Measurements from ENCODE around the gene FCN3. TPM values are rescaled to one million over a fixed set of nuclear protein-coding genes. Genes with fewer than 3 reads are reported as not detected.

FCN3 gene
- polyA plus RNA-seq, 2 of the 4 experiments (the other 2 are of a cell fraction) = not detected

- CTCF ChIA-PET = interaction anchor here (0.6 to 9.6 kb wide), 5 partner anchors 25 to 348 kb away, joined by 3 to 158 read pairs (median 4); no protein-coding TSS in a partner anchor
- POLR2A ChIA-PET = interaction anchor here (0.6 to 1.4 kb wide), 3 partner anchors 26 to 92 kb away, joined by 3 read pairs; partner anchors contain the start of gene MAP3K6
- peak overlapping the region; percentile 74 to 89 for H3K27ac ChIP-seq
- peak; percentile 46 to 49 for ATAC-seq
- DNase-seq (ENCODE audit: low read depth in 1 of 2, low spot score in 1 of 2) = peak; percentile 28 to 64
- FAIRE-seq = no peak
- peak overlapping the region; percentile 70 for H3K4me3 ChIP-seq
- H3K4me2 ChIP-seq = peak overlapping the region; percentile 64
- H3K9me3 ChIP-seq = no peaks in the 10 kb centered on the region
- 82% methylated on average over 9 of the region's 30 CpGs for whole genome bisulfite sequencing (ENCODE audit: missing lambda C conversion rate)
- H3K4me1 ChIP-seq = peaks cover 17% of the 10 kb centered on the region
- TF ChIP-seq MAFK (IDR thresholded peaks at IDR 0.05; ENCODE audit: partially characterized antibody) (no peak), GATA3 (IDR thresholded peaks at IDR 0.05; ENCODE audit: borderline replicate concordance) (no peak), HOXA7 (CRISPR knock-in tag; IDR thresholded peaks at IDR 0.05) (no peak), POLR2AphosphoS2 (conservative IDR thresholded peaks at IDR 0.05; ENCODE audit: low read length) (no peak), EP300 (IDR thresholded peaks at IDR 0.05) (no peak), EHMT2 (IDR thresholded peaks at IDR 0.05; ENCODE audit: low read depth) (no peak), HEYL (CRISPR knock-in tag; IDR thresholded peaks at IDR 0.05) (no peak), RARB (CRISPR knock-in tag; IDR thresholded peaks at IDR 0.05) (no peak), TP53 (CRISPR knock-in tag; IDR thresholded peaks at IDR 0.05) (no peak), E2F6 (IDR thresholded peaks at IDR 0.05; ENCODE audit: borderline replicate concordance, low read depth) (no peak; the same call in 1 of the 2 replicates), USF2 (IDR thresholded peaks at IDR 0.05) (no peak), REST (IDR thresholded peaks at IDR 0.05) (no peak), MYC (IDR thresholded peaks at IDR 0.05; ENCODE audit: borderline replicate concordance, low read length) (no peak), ZFP36 (IDR thresholded peaks at IDR 0.05; ENCODE audit: borderline replicate concordance, partially characterized antibody) (no peak), ATOH8 (CRISPR knock-in tag; IDR thresholded peaks at IDR 0.05; ENCODE audit: low read depth) (no peak), RAD21 (conservative IDR thresholded peaks at IDR 0.05 in 1 of 2, IDR thresholded peaks at IDR 0.05 in 1 of 2) (no peak), HDAC2 (IDR thresholded peaks at IDR 0.05) (no peak)
Measured at GRCh38 chr1:27392778-27393635, 18.4 kb upstream of the FCN3 start.

- ATAC-seq = peak; percentile 74 to 85
- POLR2A ChIA-PET = no interaction called here
- CTCF ChIA-PET = interaction anchor here (0.6 to 12.0 kb wide), 14 partner anchors 18 to 347 kb away, joined by 3 to 215 read pairs (median 3); partner anchors contain the start of genes MAP3K6 and SYTL1
- H3K27ac ChIP-seq = peak within 1 kb of the TSS; percentile 74 to 89
- H3K9me3 ChIP-seq = no peaks in the 10 kb centered on the region
- peaks cover 17% of the 10 kb centered on the region for H3K4me1 ChIP-seq
- H3K4me2 ChIP-seq = peak within 1 kb of the TSS; percentile 64
- H3K4me3 ChIP-seq = peak within 1 kb of the TSS; percentile 70
- WGBS (ENCODE audit: missing lambda C conversion rate) = 49% methylated on average over 7 of the region's 69 CpGs
- FAIRE-seq = no peak
- peak; percentile 81 to 88 for DNase-seq (ENCODE audit: low read depth in 1 of 2, low spot score in 1 of 2)
- TF ChIP-seq USF2 (IDR thresholded peaks at IDR 0.05) (no peak), ESRRA (IDR thresholded peaks at IDR 0.05; ENCODE audit: borderline replicate concordance, low read length) (peak; percentile 72), CBX2 (IDR thresholded peaks at IDR 0.05; ENCODE audit: borderline replicate concordance, low read depth) (no peak), RFX5 (IDR thresholded peaks at IDR 0.05) (peak; percentile 80), FOSL2 (IDR thresholded peaks at IDR 0.05) (no peak), FOSL2 (CRISPR knock-in tag; IDR thresholded peaks at IDR 0.05) (peak; percentile 96), JUNB (IDR thresholded peaks at IDR 0.05) (no peak), E2F6 (IDR thresholded peaks at IDR 0.05; ENCODE audit: borderline replicate concordance, low read depth) (0 out of 2 replicates have a peak, but pooled peaks have one; percentile 43), KDM5A (IDR thresholded peaks at IDR 0.05) (no peak), MAFK (IDR thresholded peaks at IDR 0.05; ENCODE audit: partially characterized antibody) (no peak), CHD2 (IDR thresholded peaks at IDR 0.05; ENCODE audit: low read length, partially characterized antibody) (peak; percentile 18), PHF8 (IDR thresholded peaks at IDR 0.05; ENCODE audit: borderline replicate concordance, low read depth) (peak; percentile 66; the same call in 1 of the 2 replicates)
Measured at GRCh38 chr1:27392096-27392777, 17.6 kb upstream of the FCN3 start, which contains the start of gene GPR3. TSS of gene GPR3 (plus strand) at chr1:27392622. CDS start at chr1:27393799, 1,177 bp downstream.

Data from A549 (cell line).